SK-N-SH (cell line): ENCODE measurements around the gene SLC12A4.

ENCODE experiments used
- CTCF ChIP-seq: fragments of 200-600 bp; sonication (generic); IDR thresholded peaks from 2 replicates; pipeline ENCODE4 v1.6.1; 2017; ENCODE audit warnings: antibody characterized with exemption, mild to moderate bottlenecking, moderate library complexity
- EP300 ChIP-seq, 2 experiments: IDR thresholded peaks; 2 replicates each; pipeline versions ENCODE4 v1.4.0 to v1.6.1; 2012; ENCODE audit warnings: borderline replicate concordance in 1 of 2, low read depth in 1 of 2, low read length in 1 of 2
- GABPA ChIP-seq: IDR thresholded peaks from 2 replicates; pipeline ENCODE4 v1.4.0; 2012; ENCODE audit warnings: low read depth, mild to moderate bottlenecking
- IRF3 ChIP-seq: fragments of 150-350 bp; IDR thresholded peaks from 2 replicates; pipeline ENCODE4 v1.6.1; 2016; ENCODE audit warnings: mild to moderate bottlenecking, low read depth, low read length
- NFIC ChIP-seq: IDR thresholded peaks from 2 replicates; pipeline ENCODE4 v1.4.0; 2012; ENCODE audit warnings: borderline replicate concordance
- POLR2AphosphoS5 ChIP-seq: IDR thresholded peaks from 2 replicates; pipeline ENCODE4 v1.6.1; 2012; ENCODE audit warnings: low read depth, low read length
- RAD21 ChIP-seq: IDR thresholded peaks from 2 replicates; pipeline ENCODE4 v1.6.1; 2012; ENCODE audit warnings: mild to moderate bottlenecking, low read length
- RCOR1 ChIP-seq: fragments of 150-350 bp; IDR thresholded peaks from 2 replicates; pipeline ENCODE4 v1.6.1; 2017; ENCODE audit warnings: antibody characterized with exemption, low read length
- SMC3 ChIP-seq: IDR thresholded peaks from 2 replicates; pipeline ENCODE4 v1.6.1; 2012; ENCODE audit warnings: low read depth, low read length, improper control_type of control experiment
- TCF12 ChIP-seq: IDR thresholded peaks from 2 replicates; pipeline ENCODE4 v1.4.0; 2012
- USF2 ChIP-seq: fragments of 150-350 bp; IDR thresholded peaks from 2 replicates; pipeline ENCODE4 v1.6.1; 2017; ENCODE audit warnings: antibody characterized with exemption, low read length, low read depth, borderline replicate concordance
- YY1 ChIP-seq: IDR thresholded peaks from 2 replicates; pipeline ENCODE4 v1.4.0; 2012; ENCODE audit warnings: low read depth, mild to moderate bottlenecking
- ZBTB33 ChIP-seq: IDR thresholded peaks from 2 replicates; pipeline ENCODE4 v1.4.0; 2012; ENCODE audit warnings: low read depth, borderline replicate concordance

GRCh38 chr16:67953641-67954375 is 14.6 kb downstream of the SLC12A4 start:
- TF ChIP-seq GABPA: no peak
- TF ChIP-seq CTCF: no peak
- TF ChIP-seq EP300 (IDR thresholded peaks at IDR 0.05; ENCODE audit: borderline replicate concordance in 1 of 2, low read depth in 1 of 2, low read length in 1 of 2): no peak
- TF ChIP-seq SMC3: no peak
- TF ChIP-seq YY1: no peak
- no peak for TF ChIP-seq IRF3
- TF ChIP-seq RCOR1: no peak
- TF ChIP-seq NFIC: no peak
- no peak for TF ChIP-seq USF2
- TF ChIP-seq ZBTB33: no peak
- no peak for TF ChIP-seq POLR2AphosphoS5
- TF ChIP-seq TCF12: no peak
- no peak for TF ChIP-seq RAD21
